T-helper 17 cell (primary cell): Measurements from ENCODE around the gene KLK12. TPM values are rescaled to one million over a fixed set of nuclear protein-coding genes. Genes with fewer than 3 reads are reported as not detected.

Experiments used
- ATAC-seq: fragments of 150-1000 bp; cut with Tn5 transposase; 2 replicates; pipeline ENCODE4 v1.10.0; 2021; ENCODE audit warnings: mild to moderate bottlenecking, moderate library complexity
- DNase-seq, 3 donors: peaks; one replicate each; pipeline versions ENCODE4 v3.0.0 to v3.0.0-alpha.2; 2020 to 2021
- H3K9me3 ChIP-seq: one replicate; pipeline ENCODE4 v1.7.0; 2013; ENCODE audit warnings: low read length, mild to moderate bottlenecking; ENCODE audit not compliant: control insufficient read depth, poor library complexity, severe bottlenecking
- H3K27ac Mint-ChIP-seq: one replicate; pipeline ENCODE4 v1.8.0; 2022; ENCODE audit warnings: mild to moderate bottlenecking, moderate library complexity, mixed read lengths
- H3K27me3 Mint-ChIP-seq: one replicate; pipeline ENCODE4 v1.8.0; 2022; ENCODE audit warnings: mixed read lengths
- H3K36me3 Mint-ChIP-seq: one replicate; pipeline ENCODE4 v1.8.0; 2022; ENCODE audit warnings: low read depth, mixed read lengths
- H3K4me1 Mint-ChIP-seq: one replicate; pipeline ENCODE4 v1.8.0; 2022; ENCODE audit warnings: mild to moderate bottlenecking, mixed read lengths
- H3K4me3 Mint-ChIP-seq: one replicate; pipeline ENCODE4 v1.8.0; 2022; ENCODE audit warnings: mild to moderate bottlenecking, moderate library complexity, mixed read lengths
- total RNA-seq, 4 donors: library from RNA in 2 of 4; stranded (reverse) in 2 of 4; gene quantifications; one replicate each; pipeline ENCODE4 v1.2.3 and lab custom pipeline; 2022 to 2026

Gene KLK12
- total RNA-seq, 2 donors from 2014 or later, result not detected

DNA sequence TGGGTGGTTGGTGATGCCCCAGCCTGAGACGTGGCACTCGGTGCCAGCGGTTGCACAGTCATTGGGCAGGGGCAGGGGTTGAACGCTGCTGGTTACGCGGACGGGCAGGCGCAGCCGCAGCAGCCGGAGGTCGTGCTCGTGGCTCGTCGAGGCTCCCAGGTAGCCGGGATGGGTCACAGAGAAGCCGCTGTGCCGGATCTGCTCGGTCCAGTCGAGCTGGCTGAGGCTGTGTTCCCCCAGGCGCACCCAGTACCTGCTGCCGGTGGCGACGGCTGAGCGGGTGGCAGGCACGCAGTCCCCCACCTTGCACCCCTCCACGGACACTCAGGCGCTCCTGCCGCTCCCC, 2.9 kb downstream of the KLK12 start:
- no peak overlapping the region for H3K4me3 Mint-ChIP-seq
- ATAC-seq (no peak), DNase-seq (no peak)
- peaks cover 60% of the 10 kb centered on the region for H3K27me3 Mint-ChIP-seq
- peaks cover 14% of the 10 kb centered on the region for H3K36me3 Mint-ChIP-seq
- no peaks in the 10 kb centered on the region for H3K9me3 ChIP-seq
- peaks cover 2% of the 10 kb centered on the region for H3K4me1 Mint-ChIP-seq
- no peak overlapping the region for H3K27ac Mint-ChIP-seq

DNA sequence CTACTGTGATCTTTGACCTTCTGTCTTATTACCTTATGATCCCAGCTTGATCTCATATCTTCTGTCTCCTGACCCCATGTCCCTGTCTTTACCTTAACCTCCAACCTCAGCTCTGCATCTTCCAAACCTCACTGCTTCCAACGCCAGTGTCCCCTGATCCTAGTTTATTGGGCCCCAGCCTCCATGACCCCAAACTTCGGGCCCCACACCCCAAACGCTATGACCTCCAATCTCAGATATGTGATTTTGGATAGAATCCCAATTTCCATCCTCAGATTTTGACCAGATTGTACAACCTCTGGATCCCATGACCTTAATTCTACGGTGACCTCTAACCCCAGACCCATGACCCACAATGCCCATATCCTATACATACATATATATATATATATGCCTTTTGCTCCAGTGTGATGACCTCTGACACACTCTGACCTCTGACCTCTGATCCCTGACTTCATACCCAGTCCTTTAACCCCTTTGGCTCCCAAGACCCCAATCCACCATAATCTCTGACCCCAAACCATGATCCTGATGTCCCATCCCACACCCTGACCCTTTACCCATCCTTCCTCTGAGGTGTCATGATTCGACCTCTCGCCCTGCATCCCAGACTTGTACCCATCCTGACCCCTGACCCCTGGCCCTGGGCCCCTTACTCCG, 3.5 kb downstream of the KLK12 start:
- Mint-ChIP-seq H3K4me1 (peaks cover 2% of the 10 kb centered on the region), H3K4me3 (no peak overlapping the region), H3K27ac (no peak overlapping the region), H3K27me3 (peaks cover 64% of the 10 kb centered on the region), H3K36me3 (peaks cover 17% of the 10 kb centered on the region)
- ATAC-seq (no peak), DNase-seq (no peak)
- H3K9me3 ChIP-seq, result no peaks in the 10 kb centered on the region

DNA sequence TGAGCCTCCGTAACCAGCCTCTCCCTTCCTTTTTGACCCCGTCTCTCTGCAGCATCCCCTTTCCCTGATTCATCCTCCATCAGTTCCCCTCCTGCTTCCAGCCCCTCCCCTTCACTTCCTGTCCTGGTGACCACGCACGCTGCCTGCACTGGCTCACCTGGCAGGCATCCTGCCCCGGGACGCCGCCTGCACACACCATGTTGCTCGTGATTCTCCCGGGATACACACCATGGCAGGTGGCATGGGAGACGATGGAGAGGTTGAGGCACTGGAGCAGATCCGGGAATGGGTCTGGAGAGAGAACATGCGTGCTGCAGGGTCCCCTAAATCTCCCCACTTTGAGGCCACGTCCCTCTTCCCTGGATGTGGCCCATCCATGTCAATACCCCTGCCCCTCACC, 4.2 kb downstream of the KLK12 start:
- peaks cover 17% of the 10 kb centered on the region for H3K36me3 Mint-ChIP-seq

DNA sequence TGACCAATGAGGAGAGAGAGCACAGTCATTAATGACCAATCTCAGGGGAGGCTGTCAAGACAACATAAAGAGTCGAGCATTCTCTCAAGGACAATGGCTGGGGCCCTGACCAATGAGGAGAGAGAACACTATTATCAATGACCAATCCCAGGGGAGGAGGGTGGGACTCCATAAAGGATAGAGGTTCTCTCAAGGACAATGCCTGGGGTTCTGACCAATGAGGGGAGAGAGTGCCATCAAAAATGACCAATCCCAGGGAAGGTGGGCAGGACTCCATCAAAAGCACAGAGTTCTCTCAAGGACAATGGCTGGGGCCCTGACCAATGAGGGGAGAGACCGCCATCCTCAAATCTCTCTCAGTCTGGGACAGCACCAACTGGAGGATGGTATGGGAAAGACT, 5.1 kb downstream of the KLK12 start:
- H3K27me3 Mint-ChIP-seq, result peaks cover 66% of the 10 kb centered on the region
- peaks cover 16% of the 10 kb centered on the region for H3K36me3 Mint-ChIP-seq
- H3K4me1 Mint-ChIP-seq, result peaks cover 2% of the 10 kb centered on the region
- no peak overlapping the region for H3K27ac Mint-ChIP-seq
- DNase-seq, result no peak
- ATAC-seq, result no peak
- H3K9me3 ChIP-seq, result no peaks in the 10 kb centered on the region
- H3K4me3 Mint-ChIP-seq, result no peak overlapping the region

More for the DNA sequence above, 4.2 kb downstream of the KLK12 start:
- Mint-ChIP-seq H3K4me3 (no peak overlapping the region), H3K27ac (no peak overlapping the region), H3K27me3 (peaks cover 66% of the 10 kb centered on the region), H3K4me1 (peaks cover 2% of the 10 kb centered on the region)
- H3K9me3 ChIP-seq, result no peaks in the 10 kb centered on the region
- DNase-seq (no peak), ATAC-seq (no peak)

DNA sequence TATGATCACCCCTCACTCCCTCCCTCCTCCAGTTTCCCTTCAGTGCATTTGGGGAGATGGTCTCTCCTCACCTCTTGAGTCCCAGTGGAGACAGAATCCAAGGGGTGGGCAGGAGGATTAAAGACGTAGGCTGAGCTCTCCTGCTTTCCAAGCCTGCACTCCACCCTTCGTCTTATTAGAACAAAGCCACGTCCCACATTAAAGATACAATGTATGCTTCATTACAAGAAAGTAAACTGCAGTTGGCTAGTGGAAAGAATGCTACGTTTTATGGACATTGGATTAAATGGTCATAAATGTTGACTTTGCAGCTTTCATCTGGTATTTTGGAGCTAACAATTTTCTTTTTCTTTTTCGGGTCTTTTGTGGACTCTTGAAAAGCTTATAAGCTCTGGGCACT, 6.9 kb downstream of the KLK12 start:
- Mint-ChIP-seq H3K4me1 (peaks cover 2% of the 10 kb centered on the region), H3K27me3 (peaks cover 65% of the 10 kb centered on the region), H3K36me3 (peaks cover 11% of the 10 kb centered on the region), H3K27ac (no peak overlapping the region), H3K4me3 (no peak overlapping the region)
- no peaks in the 10 kb centered on the region for H3K9me3 ChIP-seq
- no peak for ATAC-seq
- no peak for DNase-seq

DNA sequence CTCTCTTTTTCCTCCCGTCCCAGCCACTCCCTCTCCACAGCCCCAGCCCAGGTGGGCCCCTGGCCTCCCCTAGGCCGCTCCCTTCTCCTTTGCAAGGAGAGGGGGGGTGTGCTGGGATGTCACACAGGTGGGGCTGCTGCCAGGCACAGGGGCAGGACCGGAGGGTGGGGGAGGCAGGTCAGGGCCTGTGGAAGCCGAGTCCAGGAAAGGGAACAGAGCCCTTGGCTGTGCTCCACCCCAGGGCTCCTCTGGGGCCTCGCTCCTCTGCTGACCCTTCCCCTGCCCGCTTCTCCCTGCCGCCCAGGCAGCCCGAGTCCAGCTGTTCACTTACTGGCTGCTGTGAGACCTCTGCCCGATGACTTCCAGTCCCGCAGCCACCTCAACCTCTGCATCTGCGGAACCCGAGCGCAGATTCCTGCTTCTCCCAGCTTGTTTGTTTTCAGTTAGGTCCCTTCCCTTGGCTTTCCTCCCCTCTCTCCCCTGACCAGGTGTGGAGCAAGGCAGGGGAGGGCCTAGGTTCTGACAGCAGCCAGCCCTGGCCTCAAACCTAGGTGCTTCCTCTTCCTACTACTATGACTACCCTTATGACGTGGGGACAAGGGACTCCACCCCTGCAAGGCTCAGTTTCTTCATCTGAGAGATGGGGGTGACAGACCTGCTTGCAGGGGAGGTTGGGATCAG, 7.5 kb downstream of the KLK12 start:
- Mint-ChIP-seq H3K4me3 (no peak overlapping the region), H3K27ac (no peak overlapping the region)
- no peak for DNase-seq

DNA sequence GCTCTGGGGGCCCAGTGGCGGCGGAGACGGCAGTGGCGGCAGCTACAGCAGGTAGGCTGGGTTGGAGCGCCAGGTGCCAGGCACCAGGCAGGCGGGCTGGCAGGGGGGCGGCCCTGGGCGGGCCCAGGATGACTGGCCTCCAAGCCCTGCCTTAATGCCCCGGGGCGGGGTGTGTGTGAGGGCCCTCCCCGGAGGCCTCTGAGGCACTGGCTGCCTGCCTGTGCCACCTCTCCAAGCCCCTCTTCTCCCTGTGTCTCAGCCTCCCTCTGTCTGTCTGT, 8.3 kb downstream of the KLK12 start, which contains the start of gene KLK11:
Gene KLK11 (minus strand): TSS at position 63 of the 278 bp plus-strand sequence. CDS start 985 bp downstream, outside the sequence.
- no peak for ATAC-seq
- Mint-ChIP-seq H3K36me3 (peaks cover 8% of the 10 kb centered on the region), H3K4me1 (peaks cover 4% of the 10 kb centered on the region), H3K4me3 (no peak within 1 kb of the TSS), H3K27ac (no peak within 1 kb of the TSS), H3K27me3 (peaks cover 66% of the 10 kb centered on the region)
- DNase-seq, result no peak
- H3K9me3 ChIP-seq, result no peaks in the 10 kb centered on the region

More for the DNA sequence above, 7.5 kb downstream of the KLK12 start:
- peaks cover 11% of the 10 kb centered on the region for H3K36me3 Mint-ChIP-seq
- H3K4me1 Mint-ChIP-seq, result peaks cover 4% of the 10 kb centered on the region
- no peaks in the 10 kb centered on the region for H3K9me3 ChIP-seq
- H3K27me3 Mint-ChIP-seq, result peaks cover 69% of the 10 kb centered on the region
- no peak for ATAC-seq

DNA sequence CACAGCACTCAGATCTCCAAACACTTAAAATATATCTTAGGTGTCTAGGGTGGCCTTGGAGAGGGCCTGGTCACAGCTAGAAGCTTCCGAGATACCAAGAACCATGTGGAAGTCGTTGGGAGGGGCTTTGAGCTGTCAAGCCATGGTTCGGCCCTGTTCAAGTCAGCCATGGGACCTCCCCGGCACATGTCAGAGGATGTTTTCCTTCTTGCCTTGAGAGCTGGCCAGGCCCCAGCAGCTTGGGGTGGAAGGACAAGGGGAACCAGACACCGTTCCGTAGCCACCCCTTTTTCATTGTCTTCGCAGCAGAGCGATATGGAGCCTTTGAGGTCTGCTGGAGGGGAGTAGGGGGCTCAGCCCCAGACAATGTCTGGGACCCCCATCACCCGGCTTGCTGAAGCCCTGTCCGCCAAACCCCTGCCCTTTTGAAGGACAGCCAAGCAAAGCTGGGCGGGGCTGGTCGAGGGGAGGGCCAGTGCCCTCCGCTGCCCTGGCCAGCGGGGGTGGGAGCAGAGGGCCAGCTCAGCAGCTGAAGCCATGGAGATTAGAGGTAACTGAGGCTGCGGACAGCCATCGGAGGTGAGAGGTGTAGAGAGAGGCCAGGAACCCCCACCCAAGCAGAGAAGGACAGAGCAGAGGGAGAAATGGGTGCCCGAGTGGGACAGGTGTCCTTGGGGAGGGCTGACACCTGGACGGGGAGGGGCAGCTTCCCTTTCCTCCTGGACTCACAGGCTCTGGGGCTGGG, 8.8 kb downstream of the KLK12 start:
- Mint-ChIP-seq H3K36me3 (peaks cover 5% of the 10 kb centered on the region), H3K4me1 (peaks cover 4% of the 10 kb centered on the region), H3K4me3 (no peak overlapping the region), H3K27me3 (peaks cover 62% of the 10 kb centered on the region), H3K27ac (no peak overlapping the region)
- ATAC-seq, result no peak
- no peaks in the 10 kb centered on the region for H3K9me3 ChIP-seq
- no peak for DNase-seq

DNA sequence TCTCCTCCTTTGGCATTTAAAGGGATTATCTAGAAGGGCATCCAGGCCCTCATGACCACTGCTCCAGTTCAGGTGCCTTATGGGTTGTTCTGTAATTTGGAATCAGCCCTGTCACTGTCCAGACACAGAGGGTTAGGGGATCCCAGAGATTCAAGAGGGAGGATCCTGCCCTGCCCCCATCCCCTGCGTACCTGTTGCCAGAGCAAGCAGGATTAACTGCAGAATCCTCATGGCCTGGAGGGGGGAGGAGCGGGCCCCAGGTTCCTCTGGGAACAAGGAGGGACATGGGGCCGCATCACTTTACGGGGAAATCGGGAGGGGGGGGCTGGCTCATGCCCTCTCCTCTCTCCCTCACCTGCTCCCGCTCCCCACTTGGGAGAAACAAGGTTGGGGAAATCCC, 9.4 kb downstream of the KLK12 start:
- Mint-ChIP-seq H3K27me3 (peaks cover 57% of the 10 kb centered on the region), H3K4me3 (no peak overlapping the region), H3K36me3 (peaks cover 5% of the 10 kb centered on the region), H3K27ac (no peak overlapping the region), H3K4me1 (peaks cover 4% of the 10 kb centered on the region)
- DNase-seq, result no peak
- ATAC-seq, result no peak
- no peaks in the 10 kb centered on the region for H3K9me3 ChIP-seq

DNA sequence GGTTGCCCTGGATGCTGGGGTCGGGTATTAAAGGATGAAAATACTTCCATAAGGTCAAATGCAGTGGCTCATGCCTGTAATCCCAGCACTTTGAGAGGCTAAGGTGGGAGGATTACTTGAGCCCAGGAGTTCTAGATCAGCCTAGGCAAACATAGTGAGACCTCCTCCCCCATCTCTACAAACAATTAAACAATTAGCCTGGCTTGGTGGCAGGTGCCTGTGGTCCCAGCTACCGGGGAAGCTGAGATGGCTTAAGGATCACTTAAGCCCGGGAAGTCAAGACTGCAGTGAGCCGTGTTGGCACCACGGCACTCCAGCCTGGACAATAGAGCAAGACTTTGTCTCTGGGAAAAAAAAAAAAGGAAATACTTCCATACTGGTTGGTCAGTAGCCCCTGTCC, 9.9 kb downstream of the KLK12 start:
- H3K4me1 Mint-ChIP-seq, result peaks cover 6% of the 10 kb centered on the region
- DNase-seq (no peak), ATAC-seq (no peak)
- H3K36me3 Mint-ChIP-seq, result peaks cover 6% of the 10 kb centered on the region
- no peaks in the 10 kb centered on the region for H3K9me3 ChIP-seq
- no peak overlapping the region for H3K27ac Mint-ChIP-seq
- no peak overlapping the region for H3K4me3 Mint-ChIP-seq
- peaks cover 58% of the 10 kb centered on the region for H3K27me3 Mint-ChIP-seq

DNA sequence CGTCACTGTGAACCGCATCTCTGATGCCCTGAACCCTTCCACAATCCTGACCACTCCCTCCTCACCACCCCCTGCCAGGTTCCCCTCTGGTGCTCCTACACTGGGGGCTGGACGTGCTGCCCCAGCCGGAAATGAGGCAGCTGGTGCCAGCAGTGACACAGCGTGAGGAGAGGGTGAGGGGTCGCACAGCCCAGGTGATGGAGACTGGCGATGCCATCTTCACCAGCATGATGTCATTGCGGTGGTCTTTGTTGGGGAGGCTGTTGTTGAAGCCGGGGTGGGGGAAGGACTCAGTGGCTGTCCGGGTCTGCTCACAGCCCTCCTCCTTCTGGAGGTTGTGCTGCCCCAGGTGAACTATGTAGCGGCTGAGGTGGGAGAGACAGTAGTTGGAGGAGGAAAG, 10.9 kb downstream of the KLK12 start:
- peaks cover 58% of the 10 kb centered on the region for H3K27me3 Mint-ChIP-seq
- ATAC-seq (no peak), DNase-seq (no peak)
- H3K4me3 Mint-ChIP-seq, result no peak overlapping the region
- H3K4me1 Mint-ChIP-seq, result peaks cover 8% of the 10 kb centered on the region
- peaks cover 8% of the 10 kb centered on the region for H3K36me3 Mint-ChIP-seq
- no peak overlapping the region for H3K27ac Mint-ChIP-seq
- no peaks in the 10 kb centered on the region for H3K9me3 ChIP-seq

DNA sequence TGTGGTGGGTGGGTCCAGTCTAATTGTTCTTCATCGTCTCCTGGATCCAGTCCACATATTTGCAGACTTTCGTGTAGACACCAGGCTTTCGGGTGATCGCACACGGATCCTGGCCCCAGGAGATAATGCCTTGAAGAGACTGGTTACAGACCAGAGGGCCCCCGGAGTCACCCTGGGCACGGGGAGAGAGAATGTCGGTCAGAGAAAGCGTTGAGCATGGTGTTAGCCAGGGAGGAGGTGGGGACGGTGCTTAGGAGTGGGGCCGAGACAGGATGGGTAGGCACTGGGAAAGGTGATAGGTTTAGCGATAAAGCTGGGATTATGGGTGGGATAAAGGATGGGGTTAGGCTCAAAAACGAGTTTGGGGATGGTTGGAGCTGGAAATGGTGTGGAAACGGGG, 12.3 kb downstream of the KLK12 start:
- DNase-seq, result no peak

DNA sequence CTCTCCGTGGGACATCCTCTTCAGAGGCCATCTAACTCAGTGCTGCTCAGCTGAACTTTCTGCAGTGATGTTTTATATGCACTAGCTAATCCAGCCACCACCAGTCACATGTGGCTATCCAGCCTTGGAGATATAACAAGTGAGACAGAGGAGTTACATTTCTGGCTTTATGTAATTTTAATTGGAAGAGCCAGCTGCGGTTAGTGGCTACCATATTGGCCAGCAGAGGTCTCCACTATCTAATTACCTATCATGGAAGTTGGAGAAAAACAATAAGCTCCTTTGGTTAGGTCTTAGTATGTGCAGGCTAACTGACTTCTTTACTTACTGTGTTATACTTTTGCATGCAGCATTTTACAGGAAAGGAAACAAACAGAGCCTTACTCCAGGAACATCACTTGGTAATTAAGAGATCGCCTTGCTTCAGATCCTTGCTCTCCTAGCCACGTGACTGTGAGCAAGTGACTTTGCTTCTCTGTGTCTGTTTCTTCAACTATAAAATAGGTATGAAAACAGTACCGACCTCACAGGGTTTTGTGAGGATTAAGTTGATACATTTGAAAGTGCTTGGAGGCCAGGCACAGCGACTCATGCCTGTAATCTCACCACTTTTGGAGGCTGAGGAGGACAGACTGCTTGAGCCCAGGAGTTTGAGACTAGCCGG, 13.7 kb downstream of the KLK12 start:
- no peak for DNase-seq
- Mint-ChIP-seq H3K4me1 (peaks cover 18% of the 10 kb centered on the region), H3K27ac (no peak overlapping the region), H3K27me3 (peaks cover 67% of the 10 kb centered on the region), H3K4me3 (no peak overlapping the region), H3K36me3 (peaks cover 9% of the 10 kb centered on the region)
- ATAC-seq, result no peak
- no peaks in the 10 kb centered on the region for H3K9me3 ChIP-seq

More for the DNA sequence above, 12.3 kb downstream of the KLK12 start:
- H3K9me3 ChIP-seq, result no peaks in the 10 kb centered on the region
- no peak for ATAC-seq
- peaks cover 66% of the 10 kb centered on the region for H3K27me3 Mint-ChIP-seq
- no peak overlapping the region for H3K27ac Mint-ChIP-seq
- peaks cover 15% of the 10 kb centered on the region for H3K4me1 Mint-ChIP-seq
- peaks cover 10% of the 10 kb centered on the region for H3K36me3 Mint-ChIP-seq
- H3K4me3 Mint-ChIP-seq, result no peak overlapping the region
